WTC11 (cell line): ENCODE results near the gene CARD19. TPM values are rescaled to one million over a fixed set of nuclear protein-coding genes. Genes with fewer than 3 reads are reported as not detected.

Source experiments
- ATAC-seq: fragments of 200-7000 bp; cut with Tn5 transposase; 2 replicates; pipeline ENCODE4 v1.10.0; 2021; ENCODE audit warnings: mild to moderate bottlenecking, moderate library complexity
- CTCF ChIA-PET: fragments of 300-600 bp; sonication (Branson Sonifier 250); formaldehyde crosslinking; loops from one replicate; lab custom pipeline; 2021; ENCODE audit warnings: antibody characterized with exemption; lab: Charles Lee
- POLR2A ChIA-PET: fragments of 350-600 bp; sonication (Branson Sonifier 250); formaldehyde crosslinking; loops from one replicate; lab custom pipeline; 2021; ENCODE audit warnings: antibody characterized with exemption; lab: Charles Lee
- DNase-seq: peaks from one replicate; pipeline ENCODE4 v3.0.0; 2021; ENCODE audit warnings: low spot score
- H3K27ac Mint-ChIP-seq: 2 replicates; pipeline ENCODE4 v1.8.0; 2021; ENCODE audit warnings: mixed read lengths
- H3K27me3 Mint-ChIP-seq: 2 replicates; pipeline ENCODE4 v1.8.0; 2021; ENCODE audit warnings: low read depth, mild to moderate bottlenecking, moderate library complexity, mixed read lengths
- H3K36me3 Mint-ChIP-seq: 2 replicates; pipeline ENCODE4 v1.8.0; 2021; ENCODE audit warnings: mixed read lengths
- H3K4me1 Mint-ChIP-seq: 2 replicates; pipeline ENCODE4 v1.8.0; 2022; ENCODE audit warnings: mixed read lengths
- H3K4me3 Mint-ChIP-seq: 2 replicates; pipeline ENCODE4 v1.8.0; 2021; ENCODE audit warnings: mild to moderate bottlenecking, moderate library complexity, mixed read lengths
- H3K9me3 Mint-ChIP-seq: 2 replicates; pipeline ENCODE4 v1.8.0; 2021; ENCODE audit warnings: mixed read lengths
- CREB1 ChIP-seq: sonication (generic); formaldehyde crosslinking; IDR thresholded peaks from 2 replicates; pipeline ENCODE4 v1.8.0; 2023; ENCODE audit warnings: mild to moderate bottlenecking, missing genetic modification reagents
- FOXJ3 ChIP-seq: sonication (generic); formaldehyde crosslinking; IDR thresholded peaks from 2 replicates; pipeline ENCODE4 v1.9.0; 2021; ENCODE audit warnings: missing genetic modification reagents, mild to moderate bottlenecking, borderline replicate concordance
- GRHL2 ChIP-seq: fragments of 250-450 bp; sonication (Bioruptor Pico); IDR thresholded peaks from 2 replicates; pipeline ENCODE4 v1.8.0; 2022; ENCODE audit warnings: mild to moderate bottlenecking, moderate library complexity; ENCODE audit not compliant: insufficient replicate concordance, severe bottlenecking
- MAX ChIP-seq: sonication (generic); formaldehyde crosslinking; IDR thresholded peaks from 2 replicates; pipeline ENCODE4 v1.8.0; 2022; ENCODE audit warnings: mild to moderate bottlenecking, missing genetic modification reagents
- MYBL2 ChIP-seq: sonication (generic); formaldehyde crosslinking; IDR thresholded peaks from 2 replicates; pipeline ENCODE4 v1.8.1; 2023; ENCODE audit warnings: mild to moderate bottlenecking, moderate library complexity, missing genetic modification reagents
- NFATC4 ChIP-seq: fragments of 250-450 bp; sonication (Bioruptor Pico); IDR thresholded peaks from 2 replicates; pipeline ENCODE4 v1.9.0; 2021; ENCODE audit warnings: mild to moderate bottlenecking
- NFE2L1 ChIP-seq: sonication (generic); formaldehyde crosslinking; IDR thresholded peaks from 2 replicates; pipeline ENCODE4 v1.8.1; 2023; ENCODE audit warnings: missing genetic modification reagents
- SMAD4 ChIP-seq: sonication (generic); formaldehyde crosslinking; IDR thresholded peaks from 2 replicates; pipeline ENCODE4 v1.8.0; 2022; ENCODE audit warnings: mild to moderate bottlenecking, missing genetic modification reagents
- TEAD1 ChIP-seq: sonication (generic); formaldehyde crosslinking; IDR thresholded peaks from 2 replicates; pipeline ENCODE4 v1.8.0; 2022; ENCODE audit warnings: mild to moderate bottlenecking, missing genetic modification reagents
- ZNF263 ChIP-seq: sonication (generic); formaldehyde crosslinking; IDR thresholded peaks from 2 replicates; pipeline ENCODE4 v1.8.1; 2022; ENCODE audit warnings: low read depth, mild to moderate bottlenecking, moderate library complexity, missing genetic modification reagents
- ZNF317 ChIP-seq: sonication (generic); formaldehyde crosslinking; IDR thresholded peaks from 2 replicates; pipeline ENCODE4 v1.8.1; 2023; ENCODE audit warnings: low read depth, mild to moderate bottlenecking, moderate library complexity, missing genetic modification reagents, borderline replicate concordance
- ZNF416 ChIP-seq: fragments of 250-450 bp; sonication (Bioruptor Pico); IDR thresholded peaks from 2 replicates; pipeline ENCODE4 v1.9.0; 2021; ENCODE audit warnings: mild to moderate bottlenecking, inconsistent platforms
- ZNF423 ChIP-seq: fragments of 250-450 bp; sonication (Bioruptor Pico); IDR thresholded peaks from 2 replicates; pipeline ENCODE4 v2.1.2; 2022; ENCODE audit warnings: mild to moderate bottlenecking, moderate library complexity
- ZNF425 ChIP-seq: fragments of 250-450 bp; sonication (Bioruptor Pico); conservative IDR thresholded peaks from 2 replicates; pipeline ENCODE4 v1.9.0; 2021; ENCODE audit warnings: mild to moderate bottlenecking
- total RNA-seq: library from RNA; stranded (reverse); gene quantifications from 3 replicates; pipeline ENCODE4 v1.2.3, GENCODE V29; 2021
- TF ChIP-seq, protein P1 (sequence below): sonication (generic); formaldehyde crosslinking; IDR thresholded peaks from 2 replicates; pipeline ENCODE4 v1.8.1; 2022; ENCODE audit warnings: missing genetic modification reagents, borderline replicate concordance
- TF ChIP-seq, protein P2 (sequence below): sonication (generic); formaldehyde crosslinking; IDR thresholded peaks from 2 replicates; pipeline ENCODE4 v1.8.0; 2023; ENCODE audit warnings: missing genetic modification reagents, mild to moderate bottlenecking, borderline replicate concordance
- TF ChIP-seq, protein P3 (sequence below): sonication (generic); formaldehyde crosslinking; IDR thresholded peaks from 2 replicates; pipeline ENCODE4 v1.8.0; 2023; ENCODE audit warnings: mild to moderate bottlenecking, missing genetic modification reagents
- TF ChIP-seq, protein P4 (sequence below): sonication (generic); formaldehyde crosslinking; IDR thresholded peaks from 2 replicates; pipeline ENCODE4 v1.8.1; 2023; ENCODE audit warnings: mild to moderate bottlenecking, missing genetic modification reagents, moderate library complexity

The CARD19 gene
- total RNA-seq, 1 experiment from 2014 or later: 34.5 TPM

- ChIA-PET CTCF (interaction anchor here (1.0 to 2.4 kb wide), 2 partner anchors 57 to 91 kb away, joined by 3 to 9 read pairs; no protein-coding TSS in a partner anchor), POLR2A (no interaction called here)
- Mint-ChIP-seq H3K27me3 (peaks cover 12% of the 10 kb centered on the region), H3K36me3 (no peaks in the 10 kb centered on the region), H3K4me1 (peaks cover 47% of the 10 kb centered on the region), H3K9me3 (no peaks in the 10 kb centered on the region), H3K4me3 (no peak overlapping the region), H3K27ac (no peak overlapping the region)
- DNase-seq: no peak
- no peak for ATAC-seq
- no peak for TF ChIP-seq ZNF423 (CRISPR knock-in tag)
- no peak for TF ChIP-seq NFE2L1
- no peak for TF ChIP-seq FOXJ3 (CRISPR knock-in tag)
- no peak for TF ChIP-seq MAX (CRISPR knock-in tag)
- TF ChIP-seq MYBL2 (CRISPR knock-in tag): no peak
- TF ChIP-seq ZNF425 (CRISPR knock-in tag): no peak
- TF ChIP-seq, protein P1, sequence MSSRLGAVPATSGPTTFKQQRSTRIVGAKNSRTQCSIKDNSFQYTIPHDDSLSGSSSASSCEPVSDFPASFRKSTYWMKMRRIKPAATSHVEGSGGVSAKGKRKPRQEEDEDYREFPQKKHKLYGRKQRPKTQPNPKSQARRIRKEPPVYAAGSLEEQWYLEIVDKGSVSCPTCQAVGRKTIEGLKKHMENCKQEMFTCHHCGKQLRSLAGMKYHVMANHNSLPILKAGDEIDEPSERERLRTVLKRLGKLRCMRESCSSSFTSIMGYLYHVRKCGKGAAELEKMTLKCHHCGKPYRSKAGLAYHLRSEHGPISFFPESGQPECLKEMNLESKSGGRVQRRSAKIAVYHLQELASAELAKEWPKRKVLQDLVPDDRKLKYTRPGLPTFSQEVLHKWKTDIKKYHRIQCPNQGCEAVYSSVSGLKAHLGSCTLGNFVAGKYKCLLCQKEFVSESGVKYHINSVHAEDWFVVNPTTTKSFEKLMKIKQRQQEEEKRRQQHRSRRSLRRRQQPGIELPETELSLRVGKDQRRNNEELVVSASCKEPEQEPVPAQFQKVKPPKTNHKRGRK (CRISPR knock-in tag): no peak
- TF ChIP-seq CREB1: no peak
- TF ChIP-seq GRHL2 (CRISPR knock-in tag): no peak
These were observed 35.2 kb upstream of the CARD19 start for GRCh38 chr9:93060746-93061259.

DNA sequence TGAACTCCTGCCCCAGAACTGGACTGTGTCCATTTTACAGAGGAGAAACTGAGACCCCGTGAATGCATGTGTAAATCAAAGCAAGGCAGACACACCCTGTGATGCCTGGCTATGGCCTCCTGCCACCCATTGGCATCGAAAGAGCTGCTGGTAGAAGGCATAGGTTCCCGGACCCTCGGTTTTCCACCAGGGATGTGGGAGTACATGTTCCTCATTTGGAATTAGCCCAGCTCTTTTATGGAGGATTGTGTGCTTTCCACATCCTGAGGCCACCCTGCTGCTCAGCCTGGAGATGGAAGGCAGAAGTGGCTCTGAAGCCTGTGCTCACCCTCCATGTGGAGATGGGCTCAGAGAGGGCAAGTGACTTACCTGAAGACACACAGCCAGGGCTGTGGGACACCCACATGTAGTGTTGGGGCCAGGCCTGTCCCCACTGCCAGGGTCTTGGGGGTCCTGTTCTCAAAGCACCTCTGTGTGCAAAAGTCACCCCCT is 34.7 kb upstream of the CARD19 start:
- H3K36me3 Mint-ChIP-seq: no peaks in the 10 kb centered on the region
- peaks cover 47% of the 10 kb centered on the region for H3K4me1 Mint-ChIP-seq
- no peaks in the 10 kb centered on the region for H3K9me3 Mint-ChIP-seq
- CTCF ChIA-PET: interaction anchor here (1.0 kb wide), 1 partner anchor 90 kb away, joined by 3 read pairs; no protein-coding TSS in a partner anchor
- no peak for ATAC-seq
- DNase-seq: no peak
- H3K27ac Mint-ChIP-seq: no peak overlapping the region
- TF ChIP-seq NFATC4 (CRISPR knock-in tag) (no peak), TEAD1 (CRISPR knock-in tag) (no peak), ZNF317 (CRISPR knock-in tag) (no peak), CREB1 (no peak), ZNF263 (CRISPR knock-in tag) (no peak), SMAD4 (CRISPR knock-in tag) (no peak), ZNF416 (CRISPR knock-in tag) (no peak), MYBL2 (CRISPR knock-in tag) (no peak), FOXJ3 (CRISPR knock-in tag) (no peak)
- TF ChIP-seq, protein P2, sequence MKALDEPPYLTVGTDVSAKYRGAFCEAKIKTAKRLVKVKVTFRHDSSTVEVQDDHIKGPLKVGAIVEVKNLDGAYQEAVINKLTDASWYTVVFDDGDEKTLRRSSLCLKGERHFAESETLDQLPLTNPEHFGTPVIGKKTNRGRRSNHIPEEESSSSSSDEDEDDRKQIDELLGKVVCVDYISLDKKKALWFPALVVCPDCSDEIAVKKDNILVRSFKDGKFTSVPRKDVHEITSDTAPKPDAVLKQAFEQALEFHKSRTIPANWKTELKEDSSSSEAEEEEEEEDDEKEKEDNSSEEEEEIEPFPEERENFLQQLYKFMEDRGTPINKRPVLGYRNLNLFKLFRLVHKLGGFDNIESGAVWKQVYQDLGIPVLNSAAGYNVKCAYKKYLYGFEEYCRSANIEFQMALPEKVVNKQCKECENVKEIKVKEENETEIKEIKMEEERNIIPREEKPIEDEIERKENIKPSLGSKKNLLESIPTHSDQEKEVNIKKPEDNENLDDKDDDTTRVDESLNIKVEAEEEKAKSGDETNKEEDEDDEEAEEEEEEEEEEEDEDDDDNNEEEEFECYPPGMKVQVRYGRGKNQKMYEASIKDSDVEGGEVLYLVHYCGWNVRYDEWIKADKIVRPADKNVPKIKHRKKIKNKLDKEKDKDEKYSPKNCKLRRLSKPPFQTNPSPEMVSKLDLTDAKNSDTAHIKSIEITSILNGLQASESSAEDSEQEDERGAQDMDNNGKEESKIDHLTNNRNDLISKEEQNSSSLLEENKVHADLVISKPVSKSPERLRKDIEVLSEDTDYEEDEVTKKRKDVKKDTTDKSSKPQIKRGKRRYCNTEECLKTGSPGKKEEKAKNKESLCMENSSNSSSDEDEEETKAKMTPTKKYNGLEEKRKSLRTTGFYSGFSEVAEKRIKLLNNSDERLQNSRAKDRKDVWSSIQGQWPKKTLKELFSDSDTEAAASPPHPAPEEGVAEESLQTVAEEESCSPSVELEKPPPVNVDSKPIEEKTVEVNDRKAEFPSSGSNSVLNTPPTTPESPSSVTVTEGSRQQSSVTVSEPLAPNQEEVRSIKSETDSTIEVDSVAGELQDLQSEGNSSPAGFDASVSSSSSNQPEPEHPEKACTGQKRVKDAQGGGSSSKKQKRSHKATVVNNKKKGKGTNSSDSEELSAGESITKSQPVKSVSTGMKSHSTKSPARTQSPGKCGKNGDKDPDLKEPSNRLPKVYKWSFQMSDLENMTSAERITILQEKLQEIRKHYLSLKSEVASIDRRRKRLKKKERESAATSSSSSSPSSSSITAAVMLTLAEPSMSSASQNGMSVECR (CRISPR knock-in tag): no peak
- TF ChIP-seq, protein P3, sequence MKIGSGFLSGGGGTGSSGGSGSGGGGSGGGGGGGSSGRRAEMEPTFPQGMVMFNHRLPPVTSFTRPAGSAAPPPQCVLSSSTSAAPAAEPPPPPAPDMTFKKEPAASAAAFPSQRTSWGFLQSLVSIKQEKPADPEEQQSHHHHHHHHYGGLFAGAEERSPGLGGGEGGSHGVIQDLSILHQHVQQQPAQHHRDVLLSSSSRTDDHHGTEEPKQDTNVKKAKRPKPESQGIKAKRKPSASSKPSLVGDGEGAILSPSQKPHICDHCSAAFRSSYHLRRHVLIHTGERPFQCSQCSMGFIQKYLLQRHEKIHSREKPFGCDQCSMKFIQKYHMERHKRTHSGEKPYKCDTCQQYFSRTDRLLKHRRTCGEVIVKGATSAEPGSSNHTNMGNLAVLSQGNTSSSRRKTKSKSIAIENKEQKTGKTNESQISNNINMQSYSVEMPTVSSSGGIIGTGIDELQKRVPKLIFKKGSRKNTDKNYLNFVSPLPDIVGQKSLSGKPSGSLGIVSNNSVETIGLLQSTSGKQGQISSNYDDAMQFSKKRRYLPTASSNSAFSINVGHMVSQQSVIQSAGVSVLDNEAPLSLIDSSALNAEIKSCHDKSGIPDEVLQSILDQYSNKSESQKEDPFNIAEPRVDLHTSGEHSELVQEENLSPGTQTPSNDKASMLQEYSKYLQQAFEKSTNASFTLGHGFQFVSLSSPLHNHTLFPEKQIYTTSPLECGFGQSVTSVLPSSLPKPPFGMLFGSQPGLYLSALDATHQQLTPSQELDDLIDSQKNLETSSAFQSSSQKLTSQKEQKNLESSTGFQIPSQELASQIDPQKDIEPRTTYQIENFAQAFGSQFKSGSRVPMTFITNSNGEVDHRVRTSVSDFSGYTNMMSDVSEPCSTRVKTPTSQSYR (CRISPR knock-in tag): no peak
- TF ChIP-seq, protein P4, sequence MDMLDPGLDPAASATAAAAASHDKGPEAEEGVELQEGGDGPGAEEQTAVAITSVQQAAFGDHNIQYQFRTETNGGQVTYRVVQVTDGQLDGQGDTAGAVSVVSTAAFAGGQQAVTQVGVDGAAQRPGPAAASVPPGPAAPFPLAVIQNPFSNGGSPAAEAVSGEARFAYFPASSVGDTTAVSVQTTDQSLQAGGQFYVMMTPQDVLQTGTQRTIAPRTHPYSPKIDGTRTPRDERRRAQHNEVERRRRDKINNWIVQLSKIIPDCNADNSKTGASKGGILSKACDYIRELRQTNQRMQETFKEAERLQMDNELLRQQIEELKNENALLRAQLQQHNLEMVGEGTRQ (CRISPR knock-in tag): no peak
- POLR2A ChIA-PET: no interaction called here
- no peak overlapping the region for H3K4me3 Mint-ChIP-seq
- H3K27me3 Mint-ChIP-seq: peaks cover 10% of the 10 kb centered on the region
